Activated CD4-positive, alpha-beta T cell treated with anti-CD3 and anti-CD28 coated beads for 36 hours (primary cell): ENCODE results near the gene C1QA. TPM values are rescaled to one million over a fixed set of nuclear protein-coding genes. Genes with fewer than 3 reads are reported as not detected.

ENCODE experiments used
- ATAC-seq: fragments of 200-7000 bp; cut with Tn5 transposase; one replicate; pipeline ENCODE4 v1.10.0; 2021; ENCODE audit warnings: mild to moderate bottlenecking, moderate library complexity
- CTCF ChIA-PET: fragments of 350-600 bp; sonication (Branson Sonifier 250); formaldehyde crosslinking; loops from one replicate; lab custom pipeline; 2021; ENCODE audit warnings: antibody characterized with exemption; lab: Charles Lee
- POLR2A ChIA-PET: fragments of 350-600 bp; sonication (Branson Sonifier 250); formaldehyde crosslinking; loops from one replicate; lab custom pipeline; 2021; ENCODE audit warnings: antibody characterized with exemption, inconsistent platforms; lab: Charles Lee
- DNase-seq: peaks from one replicate; pipeline ENCODE4 v3.0.0-alpha.2; 2020
- H3K27ac Mint-ChIP-seq: one replicate; pipeline ENCODE4 v1.8.0; 2021; ENCODE audit warnings: mixed read lengths
- H3K27me3 Mint-ChIP-seq: one replicate; pipeline ENCODE4 v1.8.0; 2021; ENCODE audit warnings: mixed read lengths
- H3K36me3 Mint-ChIP-seq: one replicate; pipeline ENCODE4 v1.8.0; 2021; ENCODE audit warnings: low read depth, mixed read lengths
- H3K4me1 Mint-ChIP-seq: one replicate; pipeline ENCODE4 v1.8.0; 2021; ENCODE audit warnings: mixed read lengths
- H3K4me3 Mint-ChIP-seq: one replicate; pipeline ENCODE4 v1.8.0; 2021; ENCODE audit warnings: mild to moderate bottlenecking, moderate library complexity, mixed read lengths
- H3K9me3 Mint-ChIP-seq: one replicate; pipeline ENCODE4 v1.8.0; 2021; ENCODE audit warnings: low read depth, mixed read lengths
- intact Hi-C, 2 experiments: fragments of 100-400 bp; cut with DNase I in 1 of 2; cut with micrococcal nuclease in 1 of 2; formaldehyde crosslinking; loops; one replicate each; pipeline versions ENCODE4 v1.14.2 to v1.15.1; 2022 to 2024; cut with DNase I, micrococcal nuclease
- total RNA-seq, 2 experiments: library from RNA; stranded (reverse); gene quantifications; one replicate each; pipeline ENCODE4 v1.2.3, GENCODE V29; 2021

The C1QA gene
- total RNA-seq, 2 experiments from 2014 or later = not detected

DNA sequence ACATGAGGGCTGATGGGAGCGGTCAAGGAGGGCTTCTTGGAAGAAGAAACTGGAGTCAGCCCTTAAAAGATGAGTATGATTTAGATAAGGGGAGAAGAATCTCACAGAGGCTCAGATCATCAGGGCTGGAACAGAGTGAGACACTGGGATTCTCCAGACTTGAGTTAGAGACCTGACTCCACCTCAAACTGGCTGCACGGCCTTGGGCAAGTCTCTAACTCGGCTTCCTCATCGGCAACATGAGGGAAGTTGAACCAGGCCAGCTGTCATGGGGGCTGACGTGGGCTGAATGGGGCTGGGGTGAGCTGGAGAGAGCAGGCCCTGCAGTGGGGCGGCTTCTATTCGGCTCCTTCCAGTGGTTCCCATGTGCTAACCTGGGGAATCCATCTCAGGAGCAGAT is 9.5 kb downstream of the C1QA start:
- no peak for DNase-seq
- Mint-ChIP-seq H3K4me1 (no peaks in the 10 kb centered on the region), H3K27me3 (peaks cover 7% of the 10 kb centered on the region), H3K36me3 (no peaks in the 10 kb centered on the region), H3K4me3 (no peak overlapping the region), H3K27ac (no peak overlapping the region), H3K9me3 (no peaks in the 10 kb centered on the region)
- ATAC-seq = no peak
- intact Hi-C loops = no loop called here
- ChIA-PET POLR2A (no interaction called here), CTCF (no interaction called here)

DNA sequence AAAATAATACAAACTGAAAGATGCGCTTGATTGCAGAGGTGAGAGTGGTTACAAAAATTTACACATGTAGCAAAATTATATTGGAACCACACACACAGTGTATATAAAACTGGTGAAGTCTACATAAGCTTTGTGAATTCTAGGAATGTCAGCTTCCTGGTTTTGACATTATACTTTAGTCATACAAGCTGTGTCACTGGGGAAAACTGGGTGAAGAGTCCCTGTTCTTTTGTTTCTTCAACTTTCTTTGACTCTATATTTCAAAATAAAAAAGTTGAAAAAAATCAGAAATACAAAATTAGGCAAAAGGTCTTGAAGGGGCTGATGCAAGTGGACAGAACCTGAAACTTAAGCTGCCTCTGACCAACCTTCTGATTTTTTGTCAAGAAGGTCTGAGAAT is 10.0 kb downstream of the C1QA start:
- no peak for ATAC-seq
- intact Hi-C loops = no loop called here
- no peak for DNase-seq
- Mint-ChIP-seq H3K4me3 (no peak overlapping the region), H3K27me3 (peaks cover 4% of the 10 kb centered on the region), H3K27ac (no peak overlapping the region), H3K9me3 (no peaks in the 10 kb centered on the region), H3K4me1 (no peaks in the 10 kb centered on the region), H3K36me3 (no peaks in the 10 kb centered on the region)
- ChIA-PET POLR2A (no interaction called here), CTCF (interaction anchor here (0.5 kb wide), 1 partner anchor 192 kb away, joined by 3 read pairs; no protein-coding TSS in a partner anchor)

- ChIA-PET POLR2A (no interaction called here), CTCF (no interaction called here)
- no peaks in the 10 kb centered on the region for H3K9me3 Mint-ChIP-seq
- no peak for DNase-seq
- H3K27me3 Mint-ChIP-seq = peaks cover 5% of the 10 kb centered on the region
- no peaks in the 10 kb centered on the region for H3K36me3 Mint-ChIP-seq
- no peak overlapping the region for H3K4me3 Mint-ChIP-seq
- H3K4me1 Mint-ChIP-seq = no peaks in the 10 kb centered on the region
- ATAC-seq = no peak
- H3K27ac Mint-ChIP-seq = no peak overlapping the region
- intact Hi-C loops = no loop called here
Observed at GRCh38 chr1:22650089-22650693, 13.8 kb downstream of the C1QA start.

DNA sequence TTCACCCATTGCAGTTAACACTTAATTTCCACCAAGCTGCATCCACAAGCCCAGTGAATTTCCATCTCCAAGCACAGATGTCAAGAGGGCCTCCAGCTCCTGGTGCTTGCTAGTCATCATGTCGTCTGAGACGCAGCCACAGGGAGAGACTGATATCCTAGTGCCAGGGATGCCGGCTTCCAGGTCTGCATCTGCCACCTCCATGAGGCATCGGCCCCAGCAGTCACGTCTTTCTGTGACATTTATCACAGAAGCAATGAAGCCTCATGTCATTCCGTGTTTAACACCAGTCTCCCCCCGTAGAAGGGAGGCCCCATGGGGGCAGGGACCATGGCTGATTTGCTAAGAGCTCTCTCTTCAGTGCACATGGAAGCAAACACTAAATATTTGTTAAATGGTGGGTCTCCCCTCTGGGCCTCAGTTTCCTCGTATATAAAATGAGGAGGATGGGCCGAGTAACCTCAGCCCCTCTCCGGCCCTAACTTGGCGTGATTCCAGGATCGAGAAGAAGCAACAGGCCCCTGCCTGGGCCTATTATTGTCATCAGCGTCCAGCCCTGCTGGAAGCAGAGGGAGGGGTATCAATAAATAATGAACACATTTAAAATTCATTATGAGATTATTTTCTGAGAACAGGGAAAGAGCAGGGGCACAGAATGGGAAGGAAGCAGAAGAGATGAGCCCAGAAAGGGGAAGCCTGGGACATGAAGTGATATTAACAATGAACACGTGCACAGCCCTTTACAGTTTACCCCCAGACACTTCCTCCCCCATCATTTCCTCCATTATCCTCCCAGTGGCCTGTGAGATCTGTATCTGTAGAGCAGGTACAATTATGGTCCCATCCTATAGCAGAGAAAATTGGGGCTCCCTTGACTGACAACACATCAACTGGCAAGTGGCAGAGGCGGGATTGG is 15.8 kb downstream of the C1QA start:
- Mint-ChIP-seq H3K4me1 (no peaks in the 10 kb centered on the region), H3K36me3 (no peaks in the 10 kb centered on the region), H3K9me3 (no peaks in the 10 kb centered on the region), H3K4me3 (no peak overlapping the region), H3K27me3 (peaks cover 9% of the 10 kb centered on the region), H3K27ac (no peak overlapping the region)
- ATAC-seq (no peak), DNase-seq (no peak)
- CTCF ChIA-PET = interaction anchor here (0.8 kb wide), 1 partner anchor 273 kb away, joined by 3 read pairs; no protein-coding TSS in a partner anchor
- POLR2A ChIA-PET = interaction anchor here (0.6 kb wide), 1 partner anchor 633 kb away, joined by 3 read pairs; no protein-coding TSS in a partner anchor
- intact Hi-C loops = no loop called here

- Mint-ChIP-seq H3K4me3 (no peak within 1 kb of the TSS), H3K36me3 (no peaks in the 10 kb centered on the region), H3K4me1 (no peaks in the 10 kb centered on the region), H3K9me3 (no peaks in the 10 kb centered on the region), H3K27me3 (peaks cover 11% of the 10 kb centered on the region), H3K27ac (no peak within 1 kb of the TSS)
- intact Hi-C loops = no loop called here
- POLR2A ChIA-PET = interaction anchor here (0.6 kb wide), 1 partner anchor 634 kb away, joined by 3 read pairs; no protein-coding TSS in a partner anchor
- CTCF ChIA-PET = no interaction called here
- no peak for DNase-seq
- ATAC-seq = no peak
Observed at GRCh38 chr1:22652881-22653316, 16.5 kb downstream of the C1QA start, which contains the start of gene C1QB. TSS of gene C1QB (plus strand) at chr1:22653236. CDS start at chr1:22659463, 6,227 bp downstream.

DNA sequence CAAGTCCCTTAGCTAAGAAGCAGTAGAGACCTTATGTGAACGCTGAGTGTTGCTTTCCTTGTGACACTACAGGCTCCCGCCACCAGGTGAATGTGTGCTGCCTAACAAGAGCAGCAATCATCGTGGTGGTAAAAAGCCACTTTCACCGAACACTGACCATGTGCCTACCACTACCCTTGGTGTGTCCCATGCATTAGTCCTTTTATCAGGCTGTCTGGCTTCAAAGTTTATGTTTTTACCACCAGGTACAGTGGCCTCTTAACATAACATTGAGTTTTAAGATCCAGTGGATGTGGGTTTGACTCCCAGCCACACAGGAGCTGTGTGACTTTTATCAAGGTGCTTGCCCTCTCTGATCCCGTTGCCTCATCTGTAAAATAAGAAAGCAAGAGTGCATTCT is 18.3 kb downstream of the C1QA start:
- Mint-ChIP-seq H3K9me3 (no peaks in the 10 kb centered on the region), H3K4me1 (no peaks in the 10 kb centered on the region), H3K36me3 (no peaks in the 10 kb centered on the region), H3K27me3 (peaks cover 17% of the 10 kb centered on the region), H3K4me3 (no peak overlapping the region), H3K27ac (no peak overlapping the region)
- ChIA-PET POLR2A (interaction anchor here (0.6 kb wide), 1 partner anchor 220 kb away, joined by 7 read pairs; no protein-coding TSS in a partner anchor), CTCF (interaction anchor here (0.8 kb wide), 1 partner anchor 151 kb away, joined by 3 read pairs; no protein-coding TSS in a partner anchor)
- intact Hi-C loops = no loop called here
- DNase-seq (no peak), ATAC-seq (no peak)

GRCh38 chr1:22658385-22659163 is 22.1 kb downstream of the C1QA start:
- ATAC-seq (no peak), DNase-seq (no peak)
- Mint-ChIP-seq H3K36me3 (no peaks in the 10 kb centered on the region), H3K4me3 (no peak overlapping the region), H3K27me3 (peaks cover 16% of the 10 kb centered on the region), H3K4me1 (no peaks in the 10 kb centered on the region), H3K27ac (no peak overlapping the region), H3K9me3 (no peaks in the 10 kb centered on the region)
- intact Hi-C loops = no loop called here
- ChIA-PET POLR2A (no interaction called here), CTCF (no interaction called here)

- no peaks in the 10 kb centered on the region for H3K4me1 Mint-ChIP-seq
- POLR2A ChIA-PET = no interaction called here
- no peaks in the 10 kb centered on the region for H3K9me3 Mint-ChIP-seq
- no peak overlapping the region for H3K27ac Mint-ChIP-seq
- intact Hi-C loops = no loop called here
- H3K27me3 Mint-ChIP-seq = peaks cover 15% of the 10 kb centered on the region
- no peak overlapping the region for H3K4me3 Mint-ChIP-seq
- no peaks in the 10 kb centered on the region for H3K36me3 Mint-ChIP-seq
- no peak for DNase-seq
- no peak for ATAC-seq
- CTCF ChIA-PET = no interaction called here
Observed at GRCh38 chr1:22660716-22661241, 24.4 kb downstream of the C1QA start.

DNA sequence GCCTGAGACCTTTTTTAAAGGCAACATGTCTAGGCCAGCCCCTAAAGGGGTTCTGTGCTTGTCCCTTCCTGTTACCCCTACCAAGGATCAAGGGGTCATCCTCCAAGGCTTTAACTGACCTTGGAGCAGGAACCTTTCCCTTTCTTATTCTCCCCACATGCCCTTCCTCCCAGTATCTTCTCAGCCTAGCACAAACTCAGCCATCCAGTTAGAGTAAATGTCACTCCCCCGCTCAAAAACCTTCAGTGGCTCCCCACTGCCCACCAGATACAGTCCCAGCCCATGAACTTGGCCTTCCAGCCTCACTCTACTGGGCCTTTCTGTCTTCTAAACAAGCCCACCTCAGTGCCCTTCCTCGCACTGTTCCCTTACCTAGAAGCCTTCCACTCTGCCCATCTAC is 25.5 kb downstream of the C1QA start:
- ChIA-PET CTCF (no interaction called here), POLR2A (no interaction called here)
- H3K27ac Mint-ChIP-seq = no peak overlapping the region

GRCh38 chr1:22662318-22662717 is 25.9 kb downstream of the C1QA start:
- intact Hi-C loops = no loop called here
- Mint-ChIP-seq H3K27me3 (peaks cover 9% of the 10 kb centered on the region), H3K4me1 (no peaks in the 10 kb centered on the region), H3K36me3 (no peaks in the 10 kb centered on the region), H3K9me3 (no peaks in the 10 kb centered on the region), H3K27ac (no peak overlapping the region), H3K4me3 (no peak overlapping the region)
- CTCF ChIA-PET = interaction anchor here (1.3 kb wide), 1 partner anchor 10 kb away, joined by 5 read pairs; no protein-coding TSS in a partner anchor
- POLR2A ChIA-PET = no interaction called here
- peak; percentile 65 for ATAC-seq
- no peak for DNase-seq

More for the DNA sequence above, 25.5 kb downstream of the C1QA start:
- ATAC-seq (no peak), DNase-seq (no peak)
- Mint-ChIP-seq H3K4me1 (no peaks in the 10 kb centered on the region), H3K27me3 (peaks cover 11% of the 10 kb centered on the region), H3K4me3 (no peak overlapping the region), H3K36me3 (no peaks in the 10 kb centered on the region), H3K9me3 (no peaks in the 10 kb centered on the region)
- intact Hi-C loops = no loop called here

DNA sequence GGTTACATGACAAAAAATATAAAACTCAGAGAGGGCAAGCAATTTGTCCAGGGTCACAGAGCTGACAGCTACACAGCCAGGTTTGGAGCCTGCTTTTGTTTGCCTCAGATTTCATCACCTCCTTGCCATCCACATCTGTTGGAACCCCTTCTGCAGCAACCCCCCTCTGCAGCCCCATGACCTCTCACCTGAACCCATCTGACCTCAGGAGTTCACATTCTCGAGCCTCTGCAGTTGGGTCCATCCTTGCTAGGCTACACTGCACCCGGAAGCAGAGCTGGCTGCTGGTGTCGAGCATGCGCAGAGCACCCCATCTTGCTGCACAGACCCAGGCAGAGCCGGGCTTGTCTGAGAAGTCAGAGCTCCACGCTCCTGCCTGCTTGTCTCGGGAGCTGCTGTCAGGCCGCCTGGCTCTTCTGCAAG is 26.6 kb downstream of the C1QA start:
- ATAC-seq = no peak
- Mint-ChIP-seq H3K9me3 (no peaks in the 10 kb centered on the region), H3K4me3 (no peak overlapping the region), H3K27ac (no peak overlapping the region), H3K36me3 (no peaks in the 10 kb centered on the region), H3K27me3 (peaks cover 10% of the 10 kb centered on the region), H3K4me1 (no peaks in the 10 kb centered on the region)
- no peak for DNase-seq
- CTCF ChIA-PET = interaction anchor here (0.7 to 1.3 kb wide), 2 partner anchors 9 to 18 kb away, joined by 3 to 5 read pairs; no protein-coding TSS in a partner anchor
- POLR2A ChIA-PET = no interaction called here
- intact Hi-C loops = no loop called here
